H1 (cell line): Measurements from ENCODE around the gene ITGA3. TPM values are rescaled to one million over a fixed set of nuclear protein-coding genes. Genes with fewer than 3 reads are reported as not detected.
A peak's percentile ranks its signal among the peaks of the same experiment; 100 is the strongest.

ENCODE experiments used
- CTCF ChIA-PET: fragments of 300-600 bp; sonication (Branson Sonifier 250); formaldehyde crosslinking; loops from one replicate; lab custom pipeline; 2021; ENCODE audit not compliant: partially characterized antibody; lab: Charles Lee
- POLR2A ChIA-PET: fragments of 300-600 bp; sonication (Branson Sonifier 250); formaldehyde crosslinking; loops from one replicate; lab custom pipeline; 2021; ENCODE audit warnings: inconsistent platforms; ENCODE audit not compliant: partially characterized antibody; lab: Charles Lee
- DNase-seq, 2 experiments: peaks; one replicate each; pipeline versions ENCODE4 v3.0.0 to v3.0.0-alpha.2; 2010 to 2022; ENCODE audit warnings: low spot score in 2 of 2, low read depth in 1 of 2, mixed read lengths in 1 of 2
- FAIRE-seq: peaks from 2 replicates; lab custom pipeline; 2011; peaks lifted over from hg19 to GRCh38; lab: Jason Lieb, UNC
- H2AFZ ChIP-seq: 2 replicates; pipeline ENCODE4 v1.8.1; 2012; ENCODE audit warnings: low read length, inconsistent platforms
- H2AK5ac ChIP-seq: 2 replicates; pipeline ENCODE4 v1.6.1; 2013; ENCODE audit warnings: low read depth, low read length
- H2BK120ac ChIP-seq: replicated peaks from 2 replicates; pipeline ENCODE3; 2013; ENCODE audit warnings: low read depth, low read length, inconsistent platforms
- H2BK12ac ChIP-seq: 2 replicates; pipeline ENCODE4 v1.6.1; 2013; ENCODE audit warnings: low read depth, low read length
- H2BK15ac ChIP-seq: 2 replicates; pipeline ENCODE4 v1.6.1; 2013; ENCODE audit warnings: low read length
- H2BK20ac ChIP-seq: 2 replicates; pipeline ENCODE4 v1.6.1; 2013; ENCODE audit warnings: low read length
- H2BK5ac ChIP-seq: 2 replicates; pipeline ENCODE4 v1.6.1; 2013; ENCODE audit warnings: low read depth, low read length
- H3K14ac ChIP-seq: 2 replicates; pipeline ENCODE4 v1.6.1; 2013; ENCODE audit warnings: inconsistent platforms; ENCODE audit not compliant: insufficient read length
- H3K18ac ChIP-seq: 2 replicates; pipeline ENCODE4 v1.6.1; 2013; ENCODE audit warnings: low read length; ENCODE audit errors: extremely low read depth
- H3K23ac ChIP-seq: 2 replicates; pipeline ENCODE4 v1.6.1; 2013; ENCODE audit warnings: inconsistent platforms; ENCODE audit not compliant: insufficient read length
- H3K23me2 ChIP-seq: 2 replicates; pipeline ENCODE4 v1.6.1; 2013; ENCODE audit warnings: low read depth, low read length
- H3K27ac ChIP-seq: 2 replicates; pipeline ENCODE4 v1.6.1; 2011; ENCODE audit warnings: low read depth, low read length, inconsistent platforms
- H3K27me3 ChIP-seq, 4 experiments: replicated peaks in 1 of 4; 1 replicate in 1 of 4; 2 replicates in 3 of 4; pipeline versions ENCODE4 v1.6.1 to v1.8.1; 2011 to 2013; ENCODE audit warnings: low read length in 3 of 4, mild to moderate bottlenecking in 3 of 4, inconsistent platforms in 2 of 4, mixed read lengths in 2 of 4, moderate library complexity in 1 of 4; ENCODE audit not compliant: control insufficient read depth in 3 of 4, insufficient read depth in 3 of 4; ENCODE audit errors: extremely low read depth in 1 of 4
- H3K36me3 ChIP-seq, 4 experiments: 2 replicates each; pipeline versions ENCODE4 v1.6.1 to v1.8.1; 2011 to 2013; ENCODE audit warnings: mild to moderate bottlenecking in 4 of 4, low read length in 3 of 4, moderate library complexity in 2 of 4, control low read depth in 1 of 4, inconsistent platforms in 1 of 4; ENCODE audit not compliant: insufficient read depth in 4 of 4, control insufficient read depth in 2 of 4
- H3K4ac ChIP-seq: replicated peaks from 2 replicates; pipeline ENCODE3; 2013; ENCODE audit warnings: low read length, low read depth, mixed read lengths, inconsistent platforms; ENCODE audit not compliant: insufficient read length
- H3K4me1 ChIP-seq, 4 experiments: replicated peaks in 1 of 4; 1 replicate in 1 of 4; 2 replicates in 3 of 4; pipeline versions ENCODE4 v1.6.1 to v1.8.1; 2011 to 2013; ENCODE audit warnings: low read length in 3 of 4, inconsistent platforms in 2 of 4, mixed read lengths in 1 of 4; ENCODE audit not compliant: insufficient read depth in 4 of 4, control insufficient read depth in 3 of 4
- H3K4me2 ChIP-seq, 2 experiments: 2 replicates each; pipeline versions ENCODE4 v1.6.1 to v1.8.1; 2011 to 2013; ENCODE audit warnings: low read depth in 2 of 2, low read length in 2 of 2, control low read depth in 1 of 2, inconsistent platforms in 1 of 2, mild to moderate bottlenecking in 1 of 2; ENCODE audit not compliant: insufficient read depth in 1 of 2
- H3K4me3 ChIP-seq, 4 experiments: fragments of 200-600, 300-600 bp in 1 of 4; sonication (generic), shearing (Covaris generic), sonication (Bioruptor Twin) in 1 of 4; 2 replicates each; pipeline versions ENCODE4 v1.5.1 to v1.8.1; 2011 to 2016; ENCODE audit warnings: low read length in 4 of 4, low read depth in 3 of 4, control low read depth in 2 of 4, inconsistent platforms in 2 of 4, mild to moderate bottlenecking in 2 of 4, mixed read lengths in 1 of 4, moderate library complexity in 1 of 4; ENCODE audit not compliant: insufficient read depth in 2 of 4; ENCODE audit errors: extremely low read depth in 1 of 4
- H3K56ac ChIP-seq: replicated peaks from 2 replicates; pipeline ENCODE3; 2013; ENCODE audit warnings: low read depth, mild to moderate bottlenecking, mixed read lengths, low read length, inconsistent platforms; ENCODE audit not compliant: insufficient read length
- H3K79me1 ChIP-seq: 2 replicates; pipeline ENCODE4 v1.6.1; 2013; ENCODE audit warnings: low read depth, low read length, control low read depth
- H3K79me2 ChIP-seq, 2 experiments: 2 replicates each; pipeline versions ENCODE4 v1.6.1 to v1.8.1; 2012 to 2013; ENCODE audit warnings: low read length in 2 of 2, mild to moderate bottlenecking in 2 of 2, inconsistent platforms in 1 of 2; ENCODE audit not compliant: insufficient read depth in 2 of 2, control insufficient read depth in 1 of 2
- H3K9ac ChIP-seq, 4 experiments: replicated peaks in 1 of 4; 1 replicate in 1 of 4; 2 replicates in 3 of 4; pipeline versions ENCODE4 v1.6.1 to v1.8.1; 2011 to 2013; ENCODE audit warnings: low read depth in 3 of 4, low read length in 3 of 4, control low read depth in 2 of 4, mild to moderate bottlenecking in 2 of 4, moderate library complexity in 2 of 4, inconsistent platforms in 1 of 4; ENCODE audit errors: extremely low read depth in 1 of 4
- H3K9me3 ChIP-seq, 2 experiments: 2 replicates each; pipeline versions ENCODE4 v1.6.1 to v1.8.1; 2012 to 2013; ENCODE audit warnings: mild to moderate bottlenecking in 2 of 2, moderate library complexity in 2 of 2, control low read depth in 1 of 2, inconsistent platforms in 1 of 2, low read depth in 1 of 2, low read length in 1 of 2, mixed read lengths in 1 of 2; ENCODE audit not compliant: insufficient read depth in 2 of 2
- H4K20me1 ChIP-seq, 2 experiments: replicated peaks in 1 of 2; 2 replicates each; pipeline versions ENCODE3 to v1.8.1; 2011 to 2013; ENCODE audit warnings: inconsistent platforms in 2 of 2, low read length in 2 of 2, mild to moderate bottlenecking in 1 of 2; ENCODE audit not compliant: insufficient read depth in 2 of 2, control insufficient read depth in 1 of 2
- H4K5ac ChIP-seq: 2 replicates; pipeline ENCODE4 v1.6.1; 2013; ENCODE audit warnings: low read length, low read depth, mixed read lengths, inconsistent platforms; ENCODE audit not compliant: insufficient read length
- H4K8ac ChIP-seq: 2 replicates; pipeline ENCODE4 v1.8.0; 2013; ENCODE audit warnings: mild to moderate bottlenecking, moderate library complexity, low read length, inconsistent platforms; ENCODE audit not compliant: insufficient read depth; ENCODE audit errors: extremely low read depth
- H4K91ac ChIP-seq: replicated peaks from 2 replicates; pipeline ENCODE3; 2013; ENCODE audit warnings: low read length, mixed read lengths, inconsistent platforms; ENCODE audit not compliant: insufficient read length
- CEBPB ChIP-seq: IDR thresholded peaks from 2 replicates; pipeline ENCODE4 v1.6.1; 2012; ENCODE audit warnings: low read depth, low read length
- CTBP2 ChIP-seq: IDR thresholded peaks from 2 replicates; pipeline ENCODE4 v1.7.0; 2011; ENCODE audit warnings: borderline replicate concordance, mild to moderate bottlenecking, moderate library complexity, mixed read lengths, low read length; ENCODE audit not compliant: insufficient read depth, insufficient read length
- E2F6 ChIP-seq: IDR thresholded peaks from 2 replicates; pipeline ENCODE4 v1.6.1; 2012; ENCODE audit warnings: inconsistent platforms
- EZH2 ChIP-seq: fragments of 200-600 bp; sonication (generic); IDR thresholded peaks from 2 replicates; pipeline ENCODE4 v1.7.1; 2012; ENCODE audit warnings: low read depth, mild to moderate bottlenecking, moderate library complexity, low read length, inconsistent platforms; ENCODE audit not compliant: severe bottlenecking
- GTF2F1 ChIP-seq: IDR thresholded peaks from 2 replicates; pipeline ENCODE4 v1.6.1; 2012; ENCODE audit warnings: low read depth, low read length, improper control_type of control experiment, borderline replicate concordance
- HDAC2 ChIP-seq, 2 experiments: fragments of 300-600 bp in 1 of 2; sonication (generic) in 1 of 2; IDR thresholded peaks; 2 replicates each; pipeline ENCODE4 v1.6.1; 2011 to 2012; ENCODE audit warnings: low read depth in 2 of 2, low read length in 2 of 2, mild to moderate bottlenecking in 2 of 2, moderate library complexity in 2 of 2, borderline replicate concordance in 1 of 2, inconsistent platforms in 1 of 2
- MAX ChIP-seq: IDR thresholded peaks from 2 replicates; pipeline ENCODE4 v1.6.1; 2012; ENCODE audit warnings: inconsistent platforms
- NANOG ChIP-seq: IDR thresholded peaks from 2 replicates; pipeline ENCODE4 v1.6.1; 2011; ENCODE audit warnings: low read length, low read depth, mild to moderate bottlenecking, inconsistent platforms; ENCODE audit not compliant: insufficient read depth, poor library complexity, severe bottlenecking
- RBBP5 ChIP-seq: IDR thresholded peaks from 2 replicates; pipeline ENCODE4 v1.7.1; 2012; ENCODE audit warnings: low read depth, mild to moderate bottlenecking, inconsistent platforms, low read length, moderate library complexity, borderline replicate concordance
- SIN3A ChIP-seq, 2 experiments: IDR thresholded peaks in 1 of 2; conservative IDR thresholded peaks in 1 of 2; 2 replicates each; pipeline ENCODE4 v1.6.1; 2011 to 2012; ENCODE audit warnings: low read length in 2 of 2, improper control_type of control experiment in 1 of 2, low read depth in 1 of 2, mild to moderate bottlenecking in 1 of 2
- TAF7 ChIP-seq: optimal IDR thresholded peaks from 2 replicates; pipeline ENCODE3; 2011; ENCODE audit warnings: low read depth, mild to moderate bottlenecking, inconsistent platforms, low read length, moderate library complexity, borderline replicate concordance
- WGBS, 2 experiments: shearing (Covaris generic) in 1 of 2; methylation state at CpG; one replicate each; pipeline versions ENCODE4 v1.1.6 to v1.1.7; 2013 to 2015; ENCODE audit warnings: low lambda C conversion rate in 2 of 2, mixed read lengths in 2 of 2, inconsistent platforms in 1 of 2, low coverage in 1 of 2, missing lambda C conversion rate in 1 of 2; ENCODE audit not compliant: insufficient replicate concordance in 2 of 2, insufficient coverage in 1 of 2, insufficient read length in 1 of 2; ENCODE audit errors: extremely low coverage in 1 of 2, missing lambda C conversion rate in 1 of 2; 5-methylcytosine and 5-hydroxymethylcytosine counted together
- polyA plus RNA-seq, 7 experiments: library from polyadenylated mRNA; depleted of rRNA in 3 of 7; stranded (reverse) in 5 of 7; unstranded in 2 of 7; fragments of >200 nt in 5 of 7; fragments of 200-250 nt in 2 of 7; gene quantifications; 1 replicate in 5 of 7; 2 replicates in 1 of 7; 4 replicates in 1 of 7; pipeline versions ENCODE4 v1.2.1 to v1.2.3, GENCODE V29; 2011 to 2013; ENCODE audit warnings: missing spikeins in 2 of 7, mixed read lengths in 2 of 7
- total RNA-seq: library from RNA; stranded (reverse); fragmentation: NEBNext Ultra II Directional; extraction: Animal tissue kit (Norgen Biotek cat#: 25700); gene quantifications from 2 replicates; pipeline ENCODE4 v1.2.1, GENCODE V29; 2021

ITGA3 gene
- total and polyA plus RNA-seq, 2 of the 8 experiments (the other 6 are each of a cell fraction or from before 2014, with no cell fraction given), result 24.0 to 24.2 TPM

- Histone ChIP-seq H2BK120ac (no peak overlapping the region), H4K8ac (no peak overlapping the region; the same call in 1 of the 2 replicates), H4K91ac (no peak overlapping the region), H3K36me3 (peaks cover 0 to 7% (median 1%) of the 10 kb centered on the region in 4 experiments; a peak in 4 of 8 replicates), H3K56ac (no peak overlapping the region), H3K14ac (no peak overlapping the region), H3K23me2 (no peaks in the 10 kb centered on the region), H3K79me2 (no peaks in the 10 kb centered on the region), H3K9ac (no peak overlapping the region), H2BK20ac (no peak overlapping the region), H3K4me1 (peaks cover 0 to 4% (median 3%) of the 10 kb centered on the region in 4 experiments; a peak in 3 of 7 replicates), H3K79me1 (no peaks in the 10 kb centered on the region), H3K27ac (no peak overlapping the region), H4K5ac (no peak overlapping the region), H3K4ac (no peak overlapping the region), H2AFZ (no peak overlapping the region), H2BK5ac (no peak overlapping the region), H2AK5ac (no peak overlapping the region), H4K20me1 (peaks cover 2 to 5% of the 10 kb centered on the region in 2 experiments), H2BK12ac (no peak overlapping the region), H2BK15ac (no peak overlapping the region), H3K4me3 (no peak overlapping the region), H3K18ac (no peak overlapping the region; the same call in 1 of the 2 replicates), H3K23ac (no peak overlapping the region), H3K27me3 (no peaks in the 10 kb centered on the region; a peak in 2 of 7 replicates), H3K4me2 (peak overlapping the region in 1 of 2 experiments; percentile 27; a peak in 1 of 4 replicates), H3K9me3 (peaks cover 0 to 2% of the 10 kb centered on the region in 2 experiments; a peak in 1 of 4 replicates)
- POLR2A ChIA-PET, result interaction anchor here (1.0 to 3.3 kb wide), 5 partner anchors 15 to 76 kb away, joined by 3 to 17 read pairs (median 4); partner anchors contain the start of gene ITGA3
- 83% methylated on average over 16 of the region's 16 CpGs; no CpG with 5 or more reads in 1 of the 2 experiments for WGBS, 2 experiments
- CTCF ChIA-PET, result interaction anchor here (0.6 to 10.1 kb wide), 6 partner anchors 12 to 118 kb away, joined by 3 to 169 read pairs (median 4); partner anchors contain the start of gene ITGA3
- no peak for FAIRE-seq
- DNase-seq, result no peak
- TF ChIP-seq CTBP2 (no peak), E2F6 (no peak), EZH2 (no peak), RBBP5 (no peak), NANOG (no peak), SIN3A (conservative IDR thresholded peaks at IDR 0.05 in 1 of 2, IDR thresholded peaks at IDR 0.05 in 1 of 2; ENCODE audit: low read depth in 1 of 2, low read length in 2 of 2) (no peak), HDAC2 (IDR thresholded peaks at IDR 0.05; ENCODE audit: borderline replicate concordance in 1 of 2, low read depth in 2 of 2, low read length in 2 of 2) (no peak), CEBPB (no peak), TAF7 (no peak), MAX (no peak), GTF2F1 (no peak)
Observed at GRCh38 chr17:50076221-50076590, 20.3 kb downstream of the ITGA3 start.
